Astrocyte (in vitro differentiated cells and primary cell): Measurements from ENCODE around the gene IGFBP7. TPM values are rescaled to one million over a fixed set of nuclear protein-coding genes. Genes with fewer than 3 reads are reported as not detected.

Experiments
- DNase-seq: peaks from one replicate; pipeline ENCODE4 v3.0.0-alpha.2; 2010; ENCODE audit warnings: low read depth
- FAIRE-seq: peaks from 2 replicates; lab custom pipeline; 2011; peaks lifted over from hg19 to GRCh38; lab: Jason Lieb, UNC
- H2AFZ ChIP-seq: 2 replicates; pipeline ENCODE4 v1.6.0; 2012; ENCODE audit warnings: low read depth, low read length, inconsistent platforms
- H3K27ac ChIP-seq: 2 replicates; pipeline ENCODE4 v1.5.1; 2011; ENCODE audit warnings: low read depth, low read length, inconsistent platforms
- H3K27me3 ChIP-seq: 2 replicates; pipeline ENCODE4 v1.6.0; 2011; ENCODE audit warnings: low read length, inconsistent platforms; ENCODE audit not compliant: insufficient read depth
- H3K36me3 ChIP-seq: 2 replicates; pipeline ENCODE4 v1.5.1; 2011; ENCODE audit warnings: low read length, inconsistent platforms; ENCODE audit not compliant: insufficient read depth
- H3K4me1 ChIP-seq: 2 replicates; pipeline ENCODE4 v1.5.1; 2011; ENCODE audit warnings: low read length, inconsistent platforms; ENCODE audit not compliant: insufficient read depth
- H3K4me2 ChIP-seq: 2 replicates; pipeline ENCODE4 v1.6.0; 2012; ENCODE audit warnings: low read length, inconsistent platforms
- H3K4me3 ChIP-seq: 2 replicates; pipeline ENCODE4 v1.5.1; 2011; ENCODE audit warnings: low read depth, mild to moderate bottlenecking, low read length, inconsistent platforms; ENCODE audit not compliant: insufficient read depth
- H3K79me2 ChIP-seq: 2 replicates; pipeline ENCODE4 v1.6.0; 2012; ENCODE audit warnings: mild to moderate bottlenecking, low read length, inconsistent platforms; ENCODE audit not compliant: insufficient read depth
- H3K9ac ChIP-seq: 2 replicates; pipeline ENCODE4 v1.6.0; 2012; ENCODE audit warnings: mild to moderate bottlenecking, low read length, inconsistent platforms
- H3K9me3 ChIP-seq: 2 replicates; pipeline ENCODE4 v1.5.1; 2012; ENCODE audit warnings: low read depth, mild to moderate bottlenecking, low read length, inconsistent platforms; ENCODE audit not compliant: insufficient read depth
- H4K20me1 ChIP-seq: 2 replicates; pipeline ENCODE4 v1.6.0; 2012; ENCODE audit warnings: low read length, inconsistent platforms; ENCODE audit not compliant: insufficient read depth
- H3K27ac Mint-ChIP-seq: one replicate; pipeline ENCODE4 v1.8.0; 2021; ENCODE audit warnings: mild to moderate bottlenecking, mixed read lengths; ENCODE audit not compliant: unreplicated experiment
- H3K27me3 Mint-ChIP-seq: one replicate; pipeline ENCODE4 v1.8.0; 2021; ENCODE audit warnings: low read depth, mixed read lengths; ENCODE audit not compliant: unreplicated experiment
- H3K36me3 Mint-ChIP-seq: one replicate; pipeline ENCODE4 v1.8.0; 2021; ENCODE audit warnings: low read depth, mixed read lengths; ENCODE audit not compliant: unreplicated experiment
- H3K4me1 Mint-ChIP-seq: one replicate; pipeline ENCODE4 v1.8.0; 2021; ENCODE audit warnings: low read depth, mixed read lengths; ENCODE audit not compliant: unreplicated experiment
- H3K4me3 Mint-ChIP-seq: one replicate; pipeline ENCODE4 v1.8.0; 2021; ENCODE audit warnings: mild to moderate bottlenecking, moderate library complexity, mixed read lengths; ENCODE audit not compliant: unreplicated experiment
- H3K9me3 Mint-ChIP-seq: one replicate; pipeline ENCODE4 v1.8.0; 2021; ENCODE audit warnings: mild to moderate bottlenecking, mixed read lengths; ENCODE audit not compliant: unreplicated experiment
- CTCF ChIP-seq: IDR thresholded peaks from 2 replicates; pipeline ENCODE4 v1.5.1; 2011; ENCODE audit warnings: low read depth, mild to moderate bottlenecking, inconsistent platforms, low read length, moderate library complexity; ENCODE audit not compliant: insufficient read depth
- EZH2 ChIP-seq: IDR thresholded peaks from 2 replicates; pipeline ENCODE4 v1.6.1; 2012; ENCODE audit warnings: mild to moderate bottlenecking, low read length, inconsistent platforms; ENCODE audit not compliant: insufficient read depth
- total RNA-seq: library from RNA; stranded (reverse); gene quantifications from 2 replicates; pipeline ENCODE4 v1.2.1, GENCODE V29; 2021

Gene IGFBP7
- total RNA-seq, 1 donor from 2014 or later = 930 TPM

GRCh38 chr4:57078685-57079521 is 31.3 kb downstream of the IGFBP7 start:
- Mint-ChIP-seq H3K27me3 (no peaks in the 10 kb centered on the region), H3K4me3 (peak overlapping the region; percentile 34), H3K9me3 (peaks cover 2% of the 10 kb centered on the region), H3K27ac (peak overlapping the region; percentile 96), H3K36me3 (peaks cover 20% of the 10 kb centered on the region), H3K4me1 (peaks cover 79% of the 10 kb centered on the region)
- Histone ChIP-seq H4K20me1 (no peaks in the 10 kb centered on the region), H3K4me3 (peak overlapping the region; percentile 1), H3K27me3 (no peaks in the 10 kb centered on the region), H3K36me3 (peaks cover 10% of the 10 kb centered on the region), H3K27ac (peak overlapping the region; percentile 94), H3K4me1 (peaks cover 79% of the 10 kb centered on the region), H3K9ac (peak overlapping the region; percentile 71), H2AFZ (no peak overlapping the region), H3K9me3 (no peaks in the 10 kb centered on the region), H3K4me2 (peak overlapping the region; percentile 70), H3K79me2 (peaks cover 60% of the 10 kb centered on the region)
- no peak for TF ChIP-seq CTCF
- TF ChIP-seq EZH2 = no peak
- FAIRE-seq (peak; percentile 83), DNase-seq (peak; percentile 91)

- Histone ChIP-seq H3K4me3 (no peak overlapping the region), H3K4me2 (peak overlapping the region; percentile 70), H3K36me3 (peaks cover 10% of the 10 kb centered on the region), H3K27ac (peak overlapping the region; percentile 94), H2AFZ (no peak overlapping the region), H3K9ac (peak overlapping the region; percentile 71), H3K9me3 (no peaks in the 10 kb centered on the region), H3K27me3 (no peaks in the 10 kb centered on the region), H3K4me1 (peaks cover 73% of the 10 kb centered on the region), H3K79me2 (peaks cover 65% of the 10 kb centered on the region), H4K20me1 (no peaks in the 10 kb centered on the region)
- FAIRE-seq (peak; percentile 67), DNase-seq (peak; percentile 93)
- Mint-ChIP-seq H3K36me3 (peaks cover 22% of the 10 kb centered on the region), H3K9me3 (peaks cover 2% of the 10 kb centered on the region), H3K4me1 (peaks cover 77% of the 10 kb centered on the region), H3K4me3 (peak overlapping the region; percentile 35), H3K27me3 (no peaks in the 10 kb centered on the region), H3K27ac (peak overlapping the region; percentile 96)
- TF ChIP-seq CTCF (no peak), EZH2 (no peak)
Measured at GRCh38 chr4:57077550-57078343, 32.4 kb downstream of the IGFBP7 start.
